Ammon's horn (tissue), 1 donor: ENCODE results near the gene ST8SIA5.

ENCODE experiments used
- DNase-seq: peaks from one replicate; pipeline ENCODE4 v3.0.0-alpha.2; 2016; ENCODE audit warnings: low spot score

ST8SIA5 gene

GRCh38 chr18:46672062-46672970 lies 84.5 kb downstream of the ST8SIA5 start:
- DNase-seq, result peak; percentile 44

GRCh38 chr18:46668694-46669093 lies 88.2 kb downstream of the ST8SIA5 start:
- DNase-seq, result no peak

- peak; percentile 22 for DNase-seq
These were observed 88.7 kb downstream of the ST8SIA5 start for GRCh38 chr18:46668135-46668534.

- no peak for DNase-seq
These were observed 93.3 kb downstream of the ST8SIA5 start for GRCh38 chr18:46663539-46663938.

GRCh38 chr18:46660957-46661749 lies 95.7 kb downstream of the ST8SIA5 start:
- peak; percentile 95 for DNase-seq

GRCh38 chr18:46659484-46659883 lies 97.4 kb downstream of the ST8SIA5 start:
- no peak for DNase-seq

- no peak for DNase-seq
These were observed 99.5 kb downstream of the ST8SIA5 start, which contains the start of gene LOXHD1 for GRCh38 chr18:46657115-46657955. Gene LOXHD1 (minus strand): TSS chr18:46657220. CDS start chr18:46657033, 187 bp downstream.

GRCh38 chr18:46656326-46657114 lies 100.3 kb downstream of the ST8SIA5 start:
- no peak for DNase-seq

- DNase-seq, result no peak
These were observed 104.5 kb downstream of the ST8SIA5 start for GRCh38 chr18:46652372-46652771.

GRCh38 chr18:46650681-46651080 lies 106.2 kb downstream of the ST8SIA5 start:
- DNase-seq, result no peak

- no peak for DNase-seq
These were observed 107.6 kb downstream of the ST8SIA5 start for GRCh38 chr18:46649071-46649862.

GRCh38 chr18:46646468-46646867 lies 110.4 kb downstream of the ST8SIA5 start:
- no peak for DNase-seq

- no peak for DNase-seq
These were observed 114.3 kb downstream of the ST8SIA5 start for GRCh38 chr18:46642561-46642960.

GRCh38 chr18:46641917-46642316 lies 114.9 kb downstream of the ST8SIA5 start:
- DNase-seq, result no peak

GRCh38 chr18:46639386-46639785 lies 117.5 kb downstream of the ST8SIA5 start:
- DNase-seq, result no peak

- no peak for DNase-seq
These were observed 120.7 kb downstream of the ST8SIA5 start for GRCh38 chr18:46636040-46636630.

GRCh38 chr18:46632401-46633071 lies 124.3 kb downstream of the ST8SIA5 start:
- peak; percentile 55 for DNase-seq

GRCh38 chr18:46630991-46631390 lies 125.9 kb downstream of the ST8SIA5 start:
- no peak for DNase-seq

- no peak for DNase-seq
These were observed 126.7 kb downstream of the ST8SIA5 start for GRCh38 chr18:46630160-46630559.
